Prostate gland (tissue), 2 donors: ENCODE measurements around the gene AMN. TPM values are rescaled to one million over a fixed set of nuclear protein-coding genes. Genes with fewer than 3 reads are reported as not detected.
A peak's percentile ranks its signal among the peaks of the same experiment; 100 is the strongest.

ENCODE experiments used
- DNase-seq: peaks from one replicate; pipeline ENCODE4 v3.0.0-alpha.2; 2019; ENCODE audit warnings: low spot score
- H3K27ac ChIP-seq, 2 donors: fragments of 200-600 bp; sonication (generic); 2 replicates each; pipeline ENCODE4 v1.5.1; 2017 to 2019
- H3K27me3 ChIP-seq: fragments of 200-600 bp; sonication (generic); replicated peaks from 2 replicates; pipeline ENCODE4 v1.5.1; 2019; ENCODE audit not compliant: insufficient read depth
- H3K36me3 ChIP-seq, 2 donors: fragments of 200-600 bp; sonication (generic); 1 replicate in 1 of 2; 2 replicates in 1 of 2; pipeline versions ENCODE4 v1.5.1 to v1.8.1; 2017 to 2019
- H3K4me1 ChIP-seq: fragments of 200-600 bp; sonication (generic); replicated peaks from 2 replicates; pipeline ENCODE4 v1.5.1; 2019
- H3K4me3 ChIP-seq, 2 donors: fragments of 200-600 bp; sonication (generic); 2 replicates each; pipeline ENCODE4 v1.5.1; 2017 to 2019
- H3K9me3 ChIP-seq: fragments of 200-600 bp; sonication (generic); 2 replicates; pipeline ENCODE4 v1.5.1; 2017
- CTCF ChIP-seq, 4 experiments: fragments of 200-600 bp in 2 of 4; fragments of 450-650 bp in 2 of 4; sonication (generic) in 2 of 4; IDR thresholded peaks; 1 replicate in 3 of 4; 2 replicates in 1 of 4; pipeline ENCODE4 v1.5.1; 2016 to 2019; ENCODE audit warnings: antibody characterized with exemption in 4 of 4, mild to moderate bottlenecking in 2 of 4, moderate library complexity in 2 of 4
- POLR2A ChIP-seq: fragments of 450-650 bp; IDR thresholded peaks from one replicate; pipeline ENCODE4 v1.6.1; 2016; ENCODE audit warnings: antibody characterized with exemption, mild to moderate bottlenecking
- POLR2AphosphoS5 ChIP-seq: sonication (generic); formaldehyde crosslinking; IDR thresholded peaks from one replicate; pipeline ENCODE4 v1.6.1; 2017; ENCODE audit warnings: antibody characterized with exemption
- WGBS: methylation state at CpG from one replicate; pipeline ENCODE4 v1.1.5; 2018; 5-methylcytosine and 5-hydroxymethylcytosine counted together
- intact Hi-C: fragments of 100-400 bp; cut with DNase I; formaldehyde crosslinking; loops from one replicate; pipeline ENCODE4 v1.14.2; 2022
- total RNA-seq, 2 donors: library from RNA; depleted of rRNA; stranded (reverse); fragments of >200 nt; gene quantifications; one replicate each; pipeline ENCODE4 v1.1.0, GENCODE V29; 2016

Gene AMN
- total RNA-seq, 2 donors from 2014 or later: 0.91 to 1.6 TPM

- H3K4me1 ChIP-seq: peaks cover 16% of the 10 kb centered on the region
These were observed 5.5 kb downstream of the AMN start for GRCh38 chr14:102927878-102928411.

GRCh38 chr14:102928412-102929240 lies 6.2 kb downstream of the AMN start:
- intact Hi-C loops: no loop called here
- peak overlapping the region; percentile 18 to 24 for H3K4me3 ChIP-seq
- H3K27me3 ChIP-seq: peaks cover 8% of the 10 kb centered on the region
- 2% methylated on average over 62 of the region's 94 CpGs for WGBS
- no peak overlapping the region for H3K27ac ChIP-seq
- H3K4me1 ChIP-seq: peaks cover 16% of the 10 kb centered on the region
- no peaks in the 10 kb centered on the region for H3K9me3 ChIP-seq
- no peaks in the 10 kb centered on the region for H3K36me3 ChIP-seq
- TF ChIP-seq POLR2A (no peak), CTCF (IDR thresholded peaks at IDR 0.05) (no peak), POLR2AphosphoS5 (peak; percentile 13)
- peak; percentile 64 for DNase-seq

More at GRCh38 chr14:102927878-102928411, 5.5 kb downstream of the AMN start:
- Histone ChIP-seq H3K36me3 (no peaks in the 10 kb centered on the region), H3K27ac (no peak overlapping the region), H3K27me3 (peaks cover 14% of the 10 kb centered on the region), H3K4me3 (peak overlapping the region; percentile 18 to 24), H3K9me3 (no peaks in the 10 kb centered on the region)
- intact Hi-C loops: no loop called here
- TF ChIP-seq POLR2AphosphoS5: no peak
- TF ChIP-seq POLR2A: no peak
- TF ChIP-seq CTCF (IDR thresholded peaks at IDR 0.05): no peak
- DNase-seq: no peak
- WGBS: 46% methylated on average over 20 of the region's 35 CpGs

GRCh38 chr14:102929241-102930137 lies 7.0 kb downstream of the AMN start:
- H3K36me3 ChIP-seq: no peaks in the 10 kb centered on the region
- no peak for DNase-seq
- H3K27ac ChIP-seq: no peak overlapping the region
- peaks cover 4% of the 10 kb centered on the region for H3K27me3 ChIP-seq
- H3K4me1 ChIP-seq: peaks cover 16% of the 10 kb centered on the region
- H3K9me3 ChIP-seq: no peaks in the 10 kb centered on the region
- intact Hi-C loops: no loop called here
- TF ChIP-seq CTCF (IDR thresholded peaks at IDR 0.05) (no peak), POLR2AphosphoS5 (no peak), POLR2A (no peak)
- peak overlapping the region; percentile 18 to 24 for H3K4me3 ChIP-seq
- 5% methylated on average over 29 of the region's 94 CpGs for WGBS

- no peak overlapping the region for H3K27ac ChIP-seq
- H3K36me3 ChIP-seq: no peaks in the 10 kb centered on the region
- H3K27me3 ChIP-seq: peaks cover 4% of the 10 kb centered on the region
- DNase-seq: no peak
- WGBS: 8% methylated on average over 44 of the region's 74 CpGs
- H3K4me3 ChIP-seq: peak overlapping the region; percentile 3 to 24
- intact Hi-C loops: no loop called here
- H3K4me1 ChIP-seq: peaks cover 16% of the 10 kb centered on the region
- H3K9me3 ChIP-seq: no peaks in the 10 kb centered on the region
- TF ChIP-seq CTCF (IDR thresholded peaks at IDR 0.05) (no peak), POLR2A (no peak), POLR2AphosphoS5 (no peak)
These were observed 7.8 kb downstream of the AMN start for GRCh38 chr14:102930138-102930752.
